HEK293T (cell line): ENCODE results near the gene ITGAV.

Experiments used
- CTCF ChIA-PET: fragments of 350-600 bp; formaldehyde crosslinking; extraction: SDS; loops from one replicate; lab custom pipeline; 2021; ENCODE audit warnings: antibody characterized with exemption, inconsistent platforms; lab: Yijun Ruan, JAX
- POLR2A ChIA-PET: fragments of 350-600 bp; formaldehyde crosslinking; extraction: SDS; loops from one replicate; lab custom pipeline; 2020; ENCODE audit warnings: antibody characterized with exemption, inconsistent platforms; lab: Yijun Ruan, JAX
- DNase-seq: peaks from one replicate; pipeline ENCODE4 v3.0.0; 2012; ENCODE audit warnings: mixed read lengths; ENCODE audit errors: extremely low spot score
- ARNT ChIP-seq: fragments of 450-650 bp; IDR thresholded peaks from 2 replicates; pipeline ENCODE4 v1.6.1; 2017; ENCODE audit warnings: mild to moderate bottlenecking
- BHLHE40 ChIP-seq: fragments of 450-650 bp; IDR thresholded peaks from 2 replicates; pipeline ENCODE4 v1.6.1; 2016; ENCODE audit warnings: mild to moderate bottlenecking, moderate library complexity, borderline replicate concordance
- CTBP1 ChIP-seq: fragments of 450-650 bp; IDR thresholded peaks from 2 replicates; pipeline ENCODE4 v1.6.1; 2016; ENCODE audit warnings: borderline replicate concordance
- ELF4 ChIP-seq: fragments of 450-650 bp; IDR thresholded peaks from 2 replicates; pipeline ENCODE4 v1.6.1; 2017; ENCODE audit warnings: antibody characterized with exemption
- FOXA1 ChIP-seq: fragments of 450-650 bp; IDR thresholded peaks from 2 replicates; pipeline ENCODE4 v1.6.1; 2016; ENCODE audit warnings: mild to moderate bottlenecking
- FOXK2 ChIP-seq: fragments of 450-650 bp; IDR thresholded peaks from 2 replicates; pipeline ENCODE4 v1.6.1; 2016; ENCODE audit warnings: mild to moderate bottlenecking
- FOXM1 ChIP-seq: fragments of 450-650 bp; IDR thresholded peaks from 2 replicates; pipeline ENCODE4 v1.6.1; 2017; ENCODE audit warnings: mild to moderate bottlenecking, borderline replicate concordance
- HDGF ChIP-seq: fragments of 450-650 bp; IDR thresholded peaks from 2 replicates; pipeline ENCODE4 v1.6.1; 2017; ENCODE audit warnings: antibody characterized with exemption, borderline replicate concordance
- L3MBTL2 ChIP-seq: fragments of 450-650 bp; conservative IDR thresholded peaks from 2 replicates; pipeline ENCODE4 v1.6.1; 2016; ENCODE audit warnings: mild to moderate bottlenecking
- LEF1 ChIP-seq: fragments of 450-650 bp; IDR thresholded peaks from 2 replicates; pipeline ENCODE4 v1.6.1; 2017; ENCODE audit warnings: mild to moderate bottlenecking, borderline replicate concordance
- NFRKB ChIP-seq: fragments of 450-650 bp; IDR thresholded peaks from 2 replicates; pipeline ENCODE4 v1.6.1; 2016; ENCODE audit warnings: mild to moderate bottlenecking, moderate library complexity
- SP1 ChIP-seq: fragments of 450-650 bp; IDR thresholded peaks from 2 replicates; pipeline ENCODE4 v1.6.1; 2017
- SUZ12 ChIP-seq: fragments of 450-650 bp; IDR thresholded peaks from 2 replicates; pipeline ENCODE4 v1.6.1; 2016; ENCODE audit warnings: mild to moderate bottlenecking
- TARDBP ChIP-seq: fragments of 450-650 bp; IDR thresholded peaks from 2 replicates; pipeline ENCODE4 v1.6.1; 2016
- ZNF384 ChIP-seq: fragments of 450-650 bp; IDR thresholded peaks from 2 replicates; pipeline ENCODE4 v1.6.1; 2016
- TF ChIP-seq, protein P1 (sequence below): fragments of 450-650 bp; IDR thresholded peaks from 2 replicates; pipeline ENCODE4 v1.6.1; 2016

ITGAV gene

DNA sequence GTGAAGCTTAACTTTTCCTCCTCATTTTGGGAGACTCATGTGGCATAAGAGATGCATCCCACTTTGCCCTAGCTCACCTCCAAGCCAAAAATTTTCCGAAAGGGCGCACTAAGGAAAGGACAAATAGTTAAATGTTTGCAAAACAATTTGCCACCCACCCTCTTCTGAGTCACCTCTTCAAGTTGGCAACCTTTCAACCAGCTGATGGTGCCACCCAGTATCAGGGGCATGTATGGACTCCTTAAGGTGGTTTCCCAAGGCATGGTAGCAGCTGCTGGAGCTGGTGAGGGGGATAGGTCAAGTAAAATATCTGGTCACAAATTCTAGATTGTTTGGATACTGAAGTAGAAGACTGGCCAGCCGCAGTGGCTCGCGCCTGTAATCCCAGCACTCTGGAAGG is 17.2 kb upstream of the ITGAV start:
- no peak for DNase-seq
- ChIA-PET POLR2A (interaction anchor here (2.1 kb wide), 1 partner anchor 17 kb away, joined by 6 read pairs; the partner anchor contains the start of gene ITGAV), CTCF (no interaction called here)
- TF ChIP-seq, protein P1, sequence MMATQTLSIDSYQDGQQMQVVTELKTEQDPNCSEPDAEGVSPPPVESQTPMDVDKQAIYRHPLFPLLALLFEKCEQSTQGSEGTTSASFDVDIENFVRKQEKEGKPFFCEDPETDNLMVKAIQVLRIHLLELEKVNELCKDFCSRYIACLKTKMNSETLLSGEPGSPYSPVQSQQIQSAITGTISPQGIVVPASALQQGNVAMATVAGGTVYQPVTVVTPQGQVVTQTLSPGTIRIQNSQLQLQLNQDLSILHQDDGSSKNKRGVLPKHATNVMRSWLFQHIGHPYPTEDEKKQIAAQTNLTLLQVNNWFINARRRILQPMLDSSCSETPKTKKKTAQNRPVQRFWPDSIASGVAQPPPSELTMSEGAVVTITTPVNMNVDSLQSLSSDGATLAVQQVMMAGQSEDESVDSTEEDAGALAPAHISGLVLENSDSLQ: no peak
- TF ChIP-seq FOXK2 (no peak), ARNT (no peak), ZNF384 (no peak)

DNA sequence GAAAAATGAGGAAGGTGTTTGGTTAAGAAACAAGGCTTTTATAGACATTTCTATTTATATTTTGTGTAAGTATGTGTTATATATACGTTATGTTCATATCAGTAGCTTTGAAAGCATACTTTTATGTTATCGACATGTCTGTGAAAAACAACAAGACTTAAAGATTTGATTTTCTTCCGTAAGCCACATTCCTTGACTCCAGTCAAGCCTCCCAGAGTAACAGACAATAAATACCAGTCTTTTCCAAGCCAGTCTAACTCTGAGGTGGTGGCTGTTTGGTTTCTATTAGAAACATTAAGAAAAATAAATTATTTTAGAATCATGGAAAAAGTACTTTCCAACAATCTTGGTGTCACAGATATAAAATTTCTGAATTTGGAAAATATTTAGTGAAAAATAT is 16.3 kb upstream of the ITGAV start:
- POLR2A ChIA-PET: interaction anchor here (2.1 kb wide), 1 partner anchor 16 kb away, joined by 6 read pairs; the partner anchor contains the start of gene ITGAV
- DNase-seq: no peak
- TF ChIP-seq BHLHE40 (no peak), L3MBTL2 (no peak), LEF1 (no peak), NFRKB (no peak), HDGF (no peak), ARNT (no peak), ELF4 (no peak), FOXK2 (no peak), TARDBP (no peak), ZNF384 (no peak), SP1 (no peak), FOXA1 (no peak), SUZ12 (no peak), FOXM1 (no peak), CTBP1 (no peak)
- TF ChIP-seq, protein P1: no peak
- CTCF ChIA-PET: no interaction called here

DNA sequence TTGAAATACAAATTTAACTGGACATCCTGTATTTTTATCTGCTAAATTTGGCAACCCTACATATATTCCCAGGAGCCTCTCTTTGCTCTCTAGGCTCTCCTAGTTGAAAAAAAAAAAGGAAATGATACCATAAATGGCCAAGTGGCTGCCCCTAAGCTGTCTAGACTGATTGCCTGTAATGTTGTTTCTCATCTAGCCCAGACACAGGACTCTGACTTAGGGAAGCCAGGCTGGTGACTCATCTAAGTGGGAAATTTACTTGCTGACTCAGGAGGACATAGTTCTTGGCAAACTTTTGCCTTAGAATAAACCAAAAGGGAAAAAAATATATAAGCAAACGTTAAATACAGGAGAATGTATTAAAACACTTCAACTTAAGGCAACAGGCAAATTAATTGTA is 14.6 kb upstream of the ITGAV start:
- POLR2A ChIA-PET: interaction anchor here (4.0 kb wide), 1 partner anchor 14 kb away, joined by 24 read pairs; the partner anchor contains the start of gene ITGAV
- DNase-seq: peak; percentile 66
- CTCF ChIA-PET: no interaction called here
- TF ChIP-seq ZNF384 (0 out of 2 replicates have a peak, but pooled peaks have one; percentile 29), LEF1 (no peak)

DNA sequence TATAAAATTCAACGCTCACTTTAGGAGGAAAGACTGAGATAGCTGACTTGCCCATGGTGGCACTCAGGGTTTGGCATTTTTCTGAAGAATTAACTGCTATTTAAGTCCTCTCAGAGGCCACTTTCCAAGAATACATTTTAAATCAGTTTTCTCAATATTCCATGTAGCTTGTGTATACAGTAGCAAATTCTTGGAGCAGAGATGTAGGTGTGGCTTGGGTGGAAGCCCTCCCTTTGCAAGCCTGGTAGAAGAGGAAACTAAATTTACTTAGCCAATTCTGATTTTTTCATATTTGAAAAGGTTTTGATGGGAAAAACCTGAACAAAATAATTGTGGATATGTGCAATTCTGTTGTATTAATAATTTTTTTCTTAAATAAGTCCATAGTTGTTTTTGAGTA is 14.0 kb upstream of the ITGAV start:
- POLR2A ChIA-PET: interaction anchor here (4.0 kb wide), 1 partner anchor 14 kb away, joined by 24 read pairs; the partner anchor contains the start of gene ITGAV
- DNase-seq: no peak
- CTCF ChIA-PET: no interaction called here
- TF ChIP-seq SUZ12 (no peak), FOXK2 (no peak), SP1 (no peak), NFRKB (no peak), ELF4 (no peak), CTBP1 (no peak), ARNT (no peak), FOXA1 (no peak), ZNF384 (no peak), TARDBP (no peak), BHLHE40 (no peak)
- TF ChIP-seq, protein P1: no peak

DNA sequence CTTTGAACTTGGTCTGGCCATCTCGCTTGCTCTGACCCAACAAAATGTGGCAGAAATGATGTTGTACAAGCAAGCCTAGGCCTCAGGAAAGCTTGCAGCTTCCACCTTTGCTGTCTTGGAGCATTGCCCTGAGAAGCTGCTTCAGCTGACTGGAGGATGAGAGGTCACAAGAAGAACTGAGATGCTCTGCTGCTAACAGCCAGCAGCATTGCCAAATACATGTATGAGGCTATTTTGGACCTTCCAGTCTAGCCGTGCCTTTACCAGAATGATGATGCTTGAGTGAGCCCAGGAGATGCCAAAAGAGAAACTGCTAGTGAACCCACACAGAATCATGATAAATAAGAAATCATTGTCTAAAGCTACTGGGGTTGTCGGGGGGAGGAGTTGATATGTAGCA is 13.2 kb upstream of the ITGAV start:
- no peak for TF ChIP-seq FOXK2
- no peak for TF ChIP-seq L3MBTL2
- no peak for TF ChIP-seq SP1
- TF ChIP-seq ARNT: no peak
- TF ChIP-seq ELF4: no peak
- TF ChIP-seq CTBP1: no peak
- TF ChIP-seq, protein P1: no peak
- no peak for TF ChIP-seq HDGF
- TF ChIP-seq LEF1: no peak
- TF ChIP-seq FOXA1: no peak
- TF ChIP-seq BHLHE40: no peak
- TF ChIP-seq TARDBP: no peak
- TF ChIP-seq ZNF384: no peak
- TF ChIP-seq FOXM1: no peak
- TF ChIP-seq NFRKB: no peak
- TF ChIP-seq SUZ12: no peak
- CTCF ChIA-PET: no interaction called here

DNA sequence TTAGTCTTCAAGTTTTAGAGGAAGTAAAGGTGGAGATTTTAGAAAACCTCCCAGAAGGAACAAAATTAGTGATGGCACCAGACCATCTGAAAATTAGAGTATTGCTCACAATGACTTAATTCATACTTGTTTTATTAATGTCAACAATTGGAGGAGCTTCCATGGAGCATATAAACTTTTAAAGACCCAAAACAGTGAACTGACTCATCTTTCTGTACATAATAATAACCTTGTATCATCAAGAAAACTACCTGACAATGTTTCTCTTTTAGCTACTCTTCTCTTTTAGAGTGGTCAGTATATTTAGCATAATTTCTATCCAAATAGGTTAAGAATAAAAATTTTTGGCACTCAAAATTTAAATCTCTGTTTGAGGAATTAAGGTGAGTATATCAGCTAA is 7.2 kb upstream of the ITGAV start:
- TF ChIP-seq FOXM1 (no peak), BHLHE40 (no peak), TARDBP (no peak), NFRKB (no peak), ARNT (no peak), FOXK2 (no peak), LEF1 (no peak), ZNF384 (no peak)
- TF ChIP-seq, protein P1: no peak
- POLR2A ChIA-PET: interaction anchor here (0.8 kb wide), 1 partner anchor 12 kb away, joined by 3 read pairs; no protein-coding TSS in a partner anchor
- no peak for DNase-seq
- CTCF ChIA-PET: no interaction called here

More for the DNA sequence above, 13.2 kb upstream of the ITGAV start:
- no peak for DNase-seq
- POLR2A ChIA-PET: interaction anchor here (4.0 kb wide), 1 partner anchor 13 kb away, joined by 24 read pairs; the partner anchor contains the start of gene ITGAV
